Stimulated activated CD4-positive, alpha-beta T cell treated with anti-CD3 and anti-CD28 coated beads, Interleukin-12 subunit alpha, Interleukin-12 subunit beta, amount 100 ng/mL, for 48 hours (primary cell): Measurements from ENCODE around the gene MINDY1.

ENCODE experiments used
- DNase-seq, 3 donors: peaks; one replicate each; pipeline ENCODE4 v3.0.0-alpha.2; 2020; ENCODE audit warnings: low read depth in 2 of 3, low spot score in 1 of 3

MINDY1 gene

GRCh38 chr1:151011154-151011850 is 4.6 kb upstream of the MINDY1 start:
- no peak for DNase-seq

GRCh38 chr1:151010346-151010726 is 3.6 kb upstream of the MINDY1 start:
- no peak for DNase-seq

GRCh38 chr1:151009674-151010345 is 3.1 kb upstream of the MINDY1 start:
- DNase-seq, result no peak

GRCh38 chr1:151009206-151009587 is 2.5 kb upstream of the MINDY1 start:
- DNase-seq, result no peak

GRCh38 chr1:151008244-151009205 is 1.8 kb upstream of the MINDY1 start, which contains the start of gene PRUNE1:
Gene PRUNE1 (plus strand): TSS chr1:151008449. CDS start chr1:151008633, 184 bp downstream.
- DNase-seq, result peak; percentile 93 to 97 (median 94)

- no peak for DNase-seq
Measured at GRCh38 chr1:151007853-151008243, 1.1 kb upstream of the MINDY1 start.

GRCh38 chr1:151005729-151006319 is 878 bp downstream of the MINDY1 start:
- DNase-seq, result no peak

GRCh38 chr1:151003180-151003579 is 3.5 kb downstream of the MINDY1 start:
- DNase-seq, result no peak

GRCh38 chr1:151002611-151003010 is 4.1 kb downstream of the MINDY1 start:
- DNase-seq, result no peak

- DNase-seq, result no peak
Measured at GRCh38 chr1:151002051-151002450, 4.7 kb downstream of the MINDY1 start.

- DNase-seq, result no peak
Measured at GRCh38 chr1:151001602-151002001, 5.1 kb downstream of the MINDY1 start.

- DNase-seq, result no peak
Measured at GRCh38 chr1:151000408-151000807, 6.3 kb downstream of the MINDY1 start.

GRCh38 chr1:150999926-151000325 is 6.8 kb downstream of the MINDY1 start:
- no peak for DNase-seq

- DNase-seq, result no peak
Measured at GRCh38 chr1:150999051-150999674, 7.5 kb downstream of the MINDY1 start.

GRCh38 chr1:150997949-150998348 is 8.8 kb downstream of the MINDY1 start:
- no peak for DNase-seq

GRCh38 chr1:150997126-150997872 is 9.4 kb downstream of the MINDY1 start:
- no peak for DNase-seq

GRCh38 chr1:150995896-150996295 is 10.8 kb downstream of the MINDY1 start:
- DNase-seq, result no peak

GRCh38 chr1:150995460-150995859 is 11.2 kb downstream of the MINDY1 start:
- no peak for DNase-seq

- no peak for DNase-seq
Measured at GRCh38 chr1:150994248-150994647, 12.5 kb downstream of the MINDY1 start.

GRCh38 chr1:150992626-150993025 is 14.1 kb downstream of the MINDY1 start:
- DNase-seq, result no peak
